GM23338 (cell line): ENCODE results near the gene RALGPS1. TPM values are rescaled to one million over a fixed set of nuclear protein-coding genes. Genes with fewer than 3 reads are reported as not detected.

ENCODE experiments used
- ATAC-seq: fragments of 200-7000 bp; cut with Tn5 transposase; 3 replicates; pipeline ENCODE4 v1.9.1; 2020
- DNase-seq: peaks from one replicate; pipeline ENCODE4 v3.0.0-alpha.2; 2015; ENCODE audit warnings: low spot score
- H2AFZ ChIP-seq: fragments of 200-600 bp; sonication (generic); 2 replicates; pipeline ENCODE4 v1.8.0; 2016; ENCODE audit warnings: antibody characterized with exemption, mild to moderate bottlenecking, moderate library complexity
- H3F3A ChIP-seq: fragments of 200-600 bp; sonication (generic); replicated peaks from 2 replicates; pipeline ENCODE4 v1.8.0; 2017; ENCODE audit warnings: antibody characterized with exemption, mixed run types, low read depth
- H3K27ac ChIP-seq: fragments of 200-600 bp; sonication (generic); 2 replicates; pipeline ENCODE4 v1.6.1; 2016; ENCODE audit warnings: low read depth
- H3K27me3 ChIP-seq: fragments of 200-600 bp; sonication (generic); 2 replicates; pipeline ENCODE4 v1.8.0; 2016; ENCODE audit warnings: mild to moderate bottlenecking, mixed run types, moderate library complexity; ENCODE audit not compliant: insufficient read depth
- H3K36me3 ChIP-seq: fragments of 200-600 bp; sonication (generic); 2 replicates; pipeline ENCODE4 v1.8.0; 2016; ENCODE audit warnings: mild to moderate bottlenecking; ENCODE audit not compliant: insufficient read depth
- H3K4me1 ChIP-seq: fragments of 200-600 bp; sonication (generic); 2 replicates; pipeline ENCODE4 v1.8.0; 2016; ENCODE audit warnings: mild to moderate bottlenecking, moderate library complexity; ENCODE audit not compliant: insufficient read depth
- H3K4me2 ChIP-seq: fragments of 200-600 bp; sonication (generic); 2 replicates; pipeline ENCODE4 v1.7.1; 2017; ENCODE audit warnings: mixed run types
- H3K4me3 ChIP-seq: fragments of 200-600 bp; sonication (generic); 2 replicates; pipeline ENCODE4 v1.6.1; 2016; ENCODE audit warnings: mixed run types
- H3K79me2 ChIP-seq: fragments of 200-600 bp; sonication (generic); replicated peaks from 2 replicates; pipeline ENCODE4 v1.8.0; 2017; ENCODE audit warnings: mild to moderate bottlenecking; ENCODE audit not compliant: insufficient read depth
- H3K9me2 ChIP-seq: fragments of 200-600 bp; sonication (generic); 2 replicates; pipeline ENCODE4 v1.8.0; 2017; ENCODE audit not compliant: insufficient read depth
- H4K20me1 ChIP-seq: fragments of 200-600 bp; sonication (generic); replicated peaks from 2 replicates; pipeline ENCODE4 v1.8.0; 2017; ENCODE audit warnings: mild to moderate bottlenecking; ENCODE audit not compliant: insufficient read depth
- H3K27ac Mint-ChIP-seq: 2 replicates; pipeline ENCODE4 v1.8.0; 2020; ENCODE audit warnings: inconsistent platforms, mild to moderate bottlenecking, moderate library complexity, mixed read lengths
- H3K27me3 Mint-ChIP-seq: 3 replicates; pipeline ENCODE4 v1.8.0; 2022; ENCODE audit warnings: low read depth, mild to moderate bottlenecking, moderate library complexity, mixed read lengths, inconsistent platforms; ENCODE audit not compliant: insufficient read depth, poor library complexity
- H3K36me3 Mint-ChIP-seq: 3 replicates; pipeline ENCODE4 v1.8.0; 2021; ENCODE audit warnings: low read depth, mild to moderate bottlenecking, inconsistent platforms, moderate library complexity, mixed read lengths
- H3K4me1 Mint-ChIP-seq: 3 replicates; pipeline ENCODE4 v1.8.0; 2020; ENCODE audit warnings: mild to moderate bottlenecking, inconsistent platforms, mixed read lengths
- H3K4me3 Mint-ChIP-seq: 3 replicates; pipeline ENCODE4 v1.8.0; 2021; ENCODE audit warnings: moderate library complexity, mild to moderate bottlenecking, inconsistent platforms, mixed read lengths
- H3K9me3 Mint-ChIP-seq: 3 replicates; pipeline ENCODE4 v1.8.0; 2020; ENCODE audit warnings: moderate library complexity, mild to moderate bottlenecking, inconsistent platforms, mixed read lengths
- CREB1 ChIP-seq: fragments of 250-450 bp; sonication (Bioruptor Pico); IDR thresholded peaks from 2 replicates; pipeline ENCODE4 v1.5.0; 2020; ENCODE audit warnings: low read depth, mild to moderate bottlenecking, moderate library complexity
- EZH2 ChIP-seq: fragments of 200-600 bp; sonication (generic); IDR thresholded peaks from one replicate; pipeline ENCODE4 v1.8.0; 2017; ENCODE audit warnings: antibody characterized with exemption, mild to moderate bottlenecking, low read depth; ENCODE audit not compliant: unreplicated experiment
- EZH2phosphoT487 ChIP-seq: fragments of 200-600 bp; sonication (generic); IDR thresholded peaks from one replicate; pipeline ENCODE4 v1.8.1; 2018; ENCODE audit warnings: antibody characterized with exemption; ENCODE audit not compliant: unreplicated experiment
- JUNB ChIP-seq: IDR thresholded peaks from one replicate; pipeline ENCODE4 v1.6.1; 2016; ENCODE audit warnings: antibody characterized with exemption; ENCODE audit not compliant: unreplicated experiment
- NANOG ChIP-seq: IDR thresholded peaks from 2 replicates; pipeline ENCODE4 v1.6.1; 2016; ENCODE audit warnings: antibody characterized with exemption, borderline replicate concordance
- POLR2AphosphoS5 ChIP-seq: IDR thresholded peaks from 2 replicates; pipeline ENCODE4 v1.6.1; 2016; ENCODE audit warnings: antibody characterized with exemption, low read depth
- STAT1 ChIP-seq: IDR thresholded peaks from one replicate; pipeline ENCODE4 v1.6.1; 2016; ENCODE audit warnings: antibody characterized with exemption; ENCODE audit not compliant: unreplicated experiment
- ZNF114 ChIP-seq: fragments of 250-450 bp; sonication (Bioruptor Pico); IDR thresholded peaks from 2 replicates; pipeline ENCODE4 v1.5.0; 2020; ENCODE audit warnings: mild to moderate bottlenecking, moderate library complexity
- ZNF331 ChIP-seq: fragments of 250-450 bp; sonication (Bioruptor Pico); IDR thresholded peaks from 2 replicates; pipeline ENCODE4 v1.5.0; 2020; ENCODE audit warnings: low read depth, mild to moderate bottlenecking, moderate library complexity
- polyA plus RNA-seq: library from polyadenylated mRNA; unstranded; fragments of >200 nt; fragmentation: Nextera tagmentation; extraction: Ambion mirVana; gene quantifications from 2 replicates; pipeline ENCODE4 v1.2.1, GENCODE V29; 2016
- total RNA-seq: library from RNA; depleted of rRNA; stranded (reverse); fragments of >200 nt; shearing (Covaris generic); gene quantifications from 2 replicates; pipeline ENCODE4 v1.2.3, GENCODE V29; 2014
- TF ChIP-seq, protein P1 (sequence below): IDR thresholded peaks from one replicate; pipeline ENCODE4 v1.6.1; 2018; ENCODE audit warnings: antibody characterized with exemption; ENCODE audit not compliant: unreplicated experiment
- TF ChIP-seq, protein P2 (sequence below): fragments of 250-450 bp; sonication (Bioruptor Pico); IDR thresholded peaks from 2 replicates; pipeline ENCODE4 v1.5.0; 2020; ENCODE audit warnings: mild to moderate bottlenecking, moderate library complexity
- TF ChIP-seq, protein P3 (sequence below), 2 experiments: fragments of 200-600 bp in 1 of 2; sonication (generic) in 1 of 2; conservative IDR thresholded peaks; 2 replicates each; pipeline versions ENCODE4 v1.5.1 to v1.6.1; 2016 to 2017; ENCODE audit warnings: antibody characterized with exemption in 2 of 2, low read depth in 2 of 2, mild to moderate bottlenecking in 2 of 2, moderate library complexity in 1 of 2
- TF ChIP-seq, protein P4 (sequence below): IDR thresholded peaks from 2 replicates; pipeline ENCODE4 v1.6.1; 2016; ENCODE audit warnings: antibody characterized with exemption

RALGPS1 gene
- total and polyA plus RNA-seq, 2 experiments from 2014 or later: 18.2 to 57.1 TPM

DNA sequence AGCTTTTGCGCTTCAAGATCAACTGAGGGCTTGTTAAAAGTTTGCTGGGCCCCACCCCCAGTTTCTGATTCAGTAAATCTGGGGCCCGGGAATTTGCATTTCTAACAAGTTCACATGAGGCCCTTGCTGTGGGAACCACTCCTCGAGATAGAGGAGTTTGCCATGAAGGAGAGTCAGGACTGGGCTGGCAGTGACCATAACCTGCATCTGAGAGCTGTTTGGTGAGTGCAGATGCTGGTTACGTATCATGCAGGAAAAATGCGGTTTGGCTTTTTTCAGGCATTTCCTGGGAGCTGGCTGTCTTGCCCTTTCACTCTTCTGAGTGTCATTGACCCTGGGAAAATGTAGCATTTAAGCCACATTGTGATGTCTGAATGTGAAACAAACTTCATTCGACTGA, 217.3 kb downstream of the RALGPS1 start:
- Mint-ChIP-seq H3K4me3 (no peak overlapping the region), H3K9me3 (no peaks in the 10 kb centered on the region; the same call in 2 of the 3 replicates), H3K36me3 (no peaks in the 10 kb centered on the region), H3K27ac (no peak overlapping the region), H3K4me1 (peaks cover 45% of the 10 kb centered on the region), H3K27me3 (peaks cover 10% of the 10 kb centered on the region)
- H3K27me3 ChIP-seq: no peaks in the 10 kb centered on the region
- H2AFZ ChIP-seq: no peak overlapping the region
- H4K20me1 ChIP-seq: peaks cover 4% of the 10 kb centered on the region
- H3F3A ChIP-seq: no peaks in the 10 kb centered on the region
- no peaks in the 10 kb centered on the region for H3K36me3 ChIP-seq
- DNase-seq (peak; percentile 17), ATAC-seq (no peak)
- no peak overlapping the region for H3K27ac ChIP-seq
- no peaks in the 10 kb centered on the region for H3K79me2 ChIP-seq
- H3K4me2 ChIP-seq: no peak overlapping the region
- H3K4me1 ChIP-seq: peaks cover 29% of the 10 kb centered on the region
- no peak for TF ChIP-seq STAT1
- TF ChIP-seq, protein P1, sequence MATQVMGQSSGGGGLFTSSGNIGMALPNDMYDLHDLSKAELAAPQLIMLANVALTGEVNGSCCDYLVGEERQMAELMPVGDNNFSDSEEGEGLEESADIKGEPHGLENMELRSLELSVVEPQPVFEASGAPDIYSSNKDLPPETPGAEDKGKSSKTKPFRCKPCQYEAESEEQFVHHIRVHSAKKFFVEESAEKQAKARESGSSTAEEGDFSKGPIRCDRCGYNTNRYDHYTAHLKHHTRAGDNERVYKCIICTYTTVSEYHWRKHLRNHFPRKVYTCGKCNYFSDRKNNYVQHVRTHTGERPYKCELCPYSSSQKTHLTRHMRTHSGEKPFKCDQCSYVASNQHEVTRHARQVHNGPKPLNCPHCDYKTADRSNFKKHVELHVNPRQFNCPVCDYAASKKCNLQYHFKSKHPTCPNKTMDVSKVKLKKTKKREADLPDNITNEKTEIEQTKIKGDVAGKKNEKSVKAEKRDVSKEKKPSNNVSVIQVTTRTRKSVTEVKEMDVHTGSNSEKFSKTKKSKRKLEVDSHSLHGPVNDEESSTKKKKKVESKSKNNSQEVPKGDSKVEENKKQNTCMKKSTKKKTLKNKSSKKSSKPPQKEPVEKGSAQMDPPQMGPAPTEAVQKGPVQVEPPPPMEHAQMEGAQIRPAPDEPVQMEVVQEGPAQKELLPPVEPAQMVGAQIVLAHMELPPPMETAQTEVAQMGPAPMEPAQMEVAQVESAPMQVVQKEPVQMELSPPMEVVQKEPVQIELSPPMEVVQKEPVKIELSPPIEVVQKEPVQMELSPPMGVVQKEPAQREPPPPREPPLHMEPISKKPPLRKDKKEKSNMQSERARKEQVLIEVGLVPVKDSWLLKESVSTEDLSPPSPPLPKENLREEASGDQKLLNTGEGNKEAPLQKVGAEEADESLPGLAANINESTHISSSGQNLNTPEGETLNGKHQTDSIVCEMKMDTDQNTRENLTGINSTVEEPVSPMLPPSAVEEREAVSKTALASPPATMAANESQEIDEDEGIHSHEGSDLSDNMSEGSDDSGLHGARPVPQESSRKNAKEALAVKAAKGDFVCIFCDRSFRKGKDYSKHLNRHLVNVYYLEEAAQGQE: no peak
- no peak for TF ChIP-seq EZH2phosphoT487
- TF ChIP-seq NANOG: no peak
- TF ChIP-seq, protein P2, sequence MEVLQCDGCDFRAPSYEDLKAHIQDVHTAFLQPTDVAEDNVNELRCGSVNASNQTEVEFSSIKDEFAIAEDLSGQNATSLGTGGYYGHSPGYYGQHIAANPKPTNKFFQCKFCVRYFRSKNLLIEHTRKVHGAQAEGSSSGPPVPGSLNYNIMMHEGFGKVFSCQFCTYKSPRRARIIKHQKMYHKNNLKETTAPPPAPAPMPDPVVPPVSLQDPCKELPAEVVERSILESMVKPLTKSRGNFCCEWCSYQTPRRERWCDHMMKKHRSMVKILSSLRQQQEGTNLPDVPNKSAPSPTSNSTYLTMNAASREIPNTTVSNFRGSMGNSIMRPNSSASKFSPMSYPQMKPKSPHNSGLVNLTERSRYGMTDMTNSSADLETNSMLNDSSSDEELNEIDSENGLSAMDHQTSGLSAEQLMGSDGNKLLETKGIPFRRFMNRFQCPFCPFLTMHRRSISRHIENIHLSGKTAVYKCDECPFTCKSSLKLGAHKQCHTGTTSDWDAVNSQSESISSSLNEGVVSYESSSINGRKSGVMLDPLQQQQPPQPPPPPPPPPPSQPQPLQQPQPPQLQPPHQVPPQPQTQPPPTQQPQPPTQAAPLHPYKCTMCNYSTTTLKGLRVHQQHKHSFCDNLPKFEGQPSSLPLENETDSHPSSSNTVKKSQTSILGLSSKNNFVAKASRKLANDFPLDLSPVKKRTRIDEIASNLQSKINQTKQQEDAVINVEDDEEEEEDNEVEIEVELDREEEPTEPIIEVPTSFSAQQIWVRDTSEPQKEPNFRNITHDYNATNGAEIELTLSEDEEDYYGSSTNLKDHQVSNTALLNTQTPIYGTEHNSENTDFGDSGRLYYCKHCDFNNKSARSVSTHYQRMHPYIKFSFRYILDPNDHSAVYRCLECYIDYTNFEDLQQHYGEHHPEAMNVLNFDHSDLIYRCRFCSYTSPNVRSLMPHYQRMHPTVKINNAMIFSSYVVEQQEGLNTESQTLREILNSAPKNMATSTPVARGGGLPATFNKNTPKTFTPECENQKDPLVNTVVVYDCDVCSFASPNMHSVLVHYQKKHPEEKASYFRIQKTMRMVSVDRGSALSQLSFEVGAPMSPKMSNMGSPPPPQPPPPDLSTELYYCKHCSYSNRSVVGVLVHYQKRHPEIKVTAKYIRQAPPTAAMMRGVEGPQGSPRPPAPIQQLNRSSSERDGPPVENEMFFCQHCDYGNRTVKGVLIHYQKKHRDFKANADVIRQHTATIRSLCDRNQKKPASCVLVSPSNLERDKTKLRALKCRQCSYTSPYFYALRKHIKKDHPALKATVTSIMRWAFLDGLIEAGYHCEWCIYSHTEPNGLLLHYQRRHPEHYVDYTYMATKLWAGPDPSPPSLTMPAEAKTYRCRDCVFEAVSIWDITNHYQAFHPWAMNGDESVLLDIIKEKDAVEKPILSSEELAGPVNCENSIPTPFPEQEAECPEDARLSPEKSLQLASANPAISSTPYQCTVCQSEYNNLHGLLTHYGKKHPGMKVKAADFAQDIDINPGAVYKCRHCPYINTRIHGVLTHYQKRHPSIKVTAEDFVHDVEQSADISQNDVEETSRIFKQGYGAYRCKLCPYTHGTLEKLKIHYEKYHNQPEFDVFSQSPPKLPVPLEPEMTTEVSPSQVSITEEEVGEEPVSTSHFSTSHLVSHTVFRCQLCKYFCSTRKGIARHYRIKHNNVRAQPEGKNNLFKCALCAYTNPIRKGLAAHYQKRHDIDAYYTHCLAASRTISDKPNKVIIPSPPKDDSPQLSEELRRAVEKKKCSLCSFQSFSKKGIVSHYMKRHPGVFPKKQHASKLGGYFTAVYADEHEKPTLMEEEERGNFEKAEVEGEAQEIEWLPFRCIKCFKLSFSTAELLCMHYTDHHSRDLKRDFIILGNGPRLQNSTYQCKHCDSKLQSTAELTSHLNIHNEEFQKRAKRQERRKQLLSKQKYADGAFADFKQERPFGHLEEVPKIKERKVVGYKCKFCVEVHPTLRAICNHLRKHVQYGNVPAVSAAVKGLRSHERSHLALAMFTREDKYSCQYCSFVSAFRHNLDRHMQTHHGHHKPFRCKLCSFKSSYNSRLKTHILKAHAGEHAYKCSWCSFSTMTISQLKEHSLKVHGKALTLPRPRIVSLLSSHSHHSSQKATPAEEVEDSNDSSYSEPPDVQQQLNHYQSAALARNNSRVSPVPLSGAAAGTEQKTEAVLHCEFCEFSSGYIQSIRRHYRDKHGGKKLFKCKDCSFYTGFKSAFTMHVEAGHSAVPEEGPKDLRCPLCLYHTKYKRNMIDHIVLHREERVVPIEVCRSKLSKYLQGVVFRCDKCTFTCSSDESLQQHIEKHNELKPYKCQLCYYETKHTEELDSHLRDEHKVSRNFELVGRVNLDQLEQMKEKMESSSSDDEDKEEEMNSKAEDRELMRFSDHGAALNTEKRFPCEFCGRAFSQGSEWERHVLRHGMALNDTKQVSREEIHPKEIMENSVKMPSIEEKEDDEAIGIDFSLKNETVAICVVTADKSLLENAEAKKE (CRISPR knock-in tag): no peak
- no peak for TF ChIP-seq CREB1 (CRISPR knock-in tag)
- no peak for TF ChIP-seq EZH2
- TF ChIP-seq, protein P3, sequence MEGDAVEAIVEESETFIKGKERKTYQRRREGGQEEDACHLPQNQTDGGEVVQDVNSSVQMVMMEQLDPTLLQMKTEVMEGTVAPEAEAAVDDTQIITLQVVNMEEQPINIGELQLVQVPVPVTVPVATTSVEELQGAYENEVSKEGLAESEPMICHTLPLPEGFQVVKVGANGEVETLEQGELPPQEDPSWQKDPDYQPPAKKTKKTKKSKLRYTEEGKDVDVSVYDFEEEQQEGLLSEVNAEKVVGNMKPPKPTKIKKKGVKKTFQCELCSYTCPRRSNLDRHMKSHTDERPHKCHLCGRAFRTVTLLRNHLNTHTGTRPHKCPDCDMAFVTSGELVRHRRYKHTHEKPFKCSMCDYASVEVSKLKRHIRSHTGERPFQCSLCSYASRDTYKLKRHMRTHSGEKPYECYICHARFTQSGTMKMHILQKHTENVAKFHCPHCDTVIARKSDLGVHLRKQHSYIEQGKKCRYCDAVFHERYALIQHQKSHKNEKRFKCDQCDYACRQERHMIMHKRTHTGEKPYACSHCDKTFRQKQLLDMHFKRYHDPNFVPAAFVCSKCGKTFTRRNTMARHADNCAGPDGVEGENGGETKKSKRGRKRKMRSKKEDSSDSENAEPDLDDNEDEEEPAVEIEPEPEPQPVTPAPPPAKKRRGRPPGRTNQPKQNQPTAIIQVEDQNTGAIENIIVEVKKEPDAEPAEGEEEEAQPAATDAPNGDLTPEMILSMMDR (conservative IDR thresholded peaks at IDR 0.05; ENCODE audit: low read depth in 2 of 2): no peak
- TF ChIP-seq, protein P4, sequence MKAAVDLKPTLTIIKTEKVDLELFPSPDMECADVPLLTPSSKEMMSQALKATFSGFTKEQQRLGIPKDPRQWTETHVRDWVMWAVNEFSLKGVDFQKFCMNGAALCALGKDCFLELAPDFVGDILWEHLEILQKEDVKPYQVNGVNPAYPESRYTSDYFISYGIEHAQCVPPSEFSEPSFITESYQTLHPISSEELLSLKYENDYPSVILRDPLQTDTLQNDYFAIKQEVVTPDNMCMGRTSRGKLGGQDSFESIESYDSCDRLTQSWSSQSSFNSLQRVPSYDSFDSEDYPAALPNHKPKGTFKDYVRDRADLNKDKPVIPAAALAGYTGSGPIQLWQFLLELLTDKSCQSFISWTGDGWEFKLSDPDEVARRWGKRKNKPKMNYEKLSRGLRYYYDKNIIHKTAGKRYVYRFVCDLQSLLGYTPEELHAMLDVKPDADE: no peak
- no peak for TF ChIP-seq JUNB
- no peak for TF ChIP-seq ZNF114 (CRISPR knock-in tag)
- TF ChIP-seq ZNF331 (CRISPR knock-in tag): no peak
- no peak for TF ChIP-seq POLR2AphosphoS5
- H3K4me3 ChIP-seq: no peak overlapping the region
- no peaks in the 10 kb centered on the region for H3K9me2 ChIP-seq
